ENCODE data around the gene SLC2A4RG. TPM values are rescaled to one million over a fixed set of nuclear protein-coding genes. Genes with fewer than 3 reads are reported as not detected.
"Not testable (repeated sequence)": the region's sequence is repeated elsewhere in the genome, so short reads cannot be mapped to it uniquely, and the experiment has no call there.

SLC2A4RG gene
- total RNA-seq, 1 donor from 2014 or later: 59.7 TPM

GRCh38 chr20:63718996-63719395, 20.6 kb upstream of the SLC2A4RG start:
- Mint-ChIP-seq H3K9me3 (ENCODE audit: low read depth) (peaks cover 3% of the 10 kb centered on the region), H3K27ac (no peak overlapping the region), H3K36me3 (ENCODE audit: insufficient read depth) (peaks cover 34% of the 10 kb centered on the region), H3K27me3 (no peaks in the 10 kb centered on the region), H3K4me1 (ENCODE audit: low read depth) (no peaks in the 10 kb centered on the region), H3K4me3 (ENCODE audit: low read depth) (no peak overlapping the region)
- DNase-seq (ENCODE audit: low spot score, unreplicated experiment): no peak
- TF ChIP-seq CTCF (IDR thresholded peaks at IDR 0.05; ENCODE audit: unreplicated experiment): no peak

GRCh38 chr20:63722967-63723622, 16.5 kb upstream of the SLC2A4RG start:
- peaks cover 31% of the 10 kb centered on the region for H3K36me3 Mint-ChIP-seq (ENCODE audit: insufficient read depth)
- not testable (repeated sequence) for H3K4me3 Mint-ChIP-seq (ENCODE audit: low read depth); H3K27ac Mint-ChIP-seq; DNase-seq (ENCODE audit: low spot score, unreplicated experiment); H3K27me3 Mint-ChIP-seq; H3K9me3 Mint-ChIP-seq (ENCODE audit: low read depth); H3K4me1 Mint-ChIP-seq (ENCODE audit: low read depth)

- DNase-seq (ENCODE audit: low spot score, unreplicated experiment); H3K9me3 Mint-ChIP-seq (ENCODE audit: low read depth); H3K4me1 Mint-ChIP-seq (ENCODE audit: low read depth); H3K27ac Mint-ChIP-seq; H3K4me3 Mint-ChIP-seq (ENCODE audit: low read depth); H3K27me3 Mint-ChIP-seq: not testable (repeated sequence)
- H3K36me3 Mint-ChIP-seq (ENCODE audit: insufficient read depth): peaks cover 23% of the 10 kb centered on the region
Observed at GRCh38 chr20:63730189-63730733, 9.3 kb upstream of the SLC2A4RG start.

GRCh38 chr20:63731410-63731809, 8.2 kb upstream of the SLC2A4RG start:
- H3K27me3 Mint-ChIP-seq: peaks cover 6% of the 10 kb centered on the region
- no peak overlapping the region for H3K27ac Mint-ChIP-seq
- H3K36me3 Mint-ChIP-seq (ENCODE audit: insufficient read depth): peaks cover 23% of the 10 kb centered on the region
- H3K4me3 Mint-ChIP-seq (ENCODE audit: low read depth): no peak overlapping the region
- DNase-seq (ENCODE audit: low spot score, unreplicated experiment): no peak
- no peaks in the 10 kb centered on the region for H3K9me3 Mint-ChIP-seq (ENCODE audit: low read depth)
- TF ChIP-seq CTCF (IDR thresholded peaks at IDR 0.05; ENCODE audit: unreplicated experiment): no peak
- no peaks in the 10 kb centered on the region for H3K4me1 Mint-ChIP-seq (ENCODE audit: low read depth)

- no peaks in the 10 kb centered on the region for H3K9me3 Mint-ChIP-seq (ENCODE audit: low read depth)
- no peak for TF ChIP-seq CTCF (IDR thresholded peaks at IDR 0.05; ENCODE audit: unreplicated experiment)
- no peaks in the 10 kb centered on the region for H3K4me1 Mint-ChIP-seq (ENCODE audit: low read depth)
- H3K4me3 Mint-ChIP-seq (ENCODE audit: low read depth): no peak overlapping the region
- peaks cover 6% of the 10 kb centered on the region for H3K27me3 Mint-ChIP-seq
- H3K27ac Mint-ChIP-seq: no peak overlapping the region
- no peak for DNase-seq (ENCODE audit: low spot score, unreplicated experiment)
- peaks cover 20% of the 10 kb centered on the region for H3K36me3 Mint-ChIP-seq (ENCODE audit: insufficient read depth)
Observed at GRCh38 chr20:63732118-63733095, 7.2 kb upstream of the SLC2A4RG start.

- no peak for TF ChIP-seq CTCF (IDR thresholded peaks at IDR 0.05; ENCODE audit: unreplicated experiment)
- Mint-ChIP-seq H3K9me3 (ENCODE audit: low read depth) (no peaks in the 10 kb centered on the region), H3K27ac (no peak overlapping the region), H3K27me3 (peaks cover 6% of the 10 kb centered on the region), H3K36me3 (ENCODE audit: insufficient read depth) (peaks cover 20% of the 10 kb centered on the region), H3K4me1 (ENCODE audit: low read depth) (no peaks in the 10 kb centered on the region), H3K4me3 (ENCODE audit: low read depth) (no peak overlapping the region)
- DNase-seq (ENCODE audit: low spot score, unreplicated experiment): no peak
Observed at GRCh38 chr20:63733117-63733516, 6.5 kb upstream of the SLC2A4RG start.

Data from progenitor cell of endocrine pancreas (in vitro differentiated cells).